Lower leg skin (tissue), 3 donors: ENCODE results near the gene BRD1.

Experiments used
- POLR2A ChIP-seq, 2 donors: fragments of 450-650 bp; IDR thresholded peaks; one replicate each; pipeline ENCODE4 v1.6.1; 2016 to 2017; ENCODE audit warnings: antibody characterized with exemption in 2 of 2, mild to moderate bottlenecking in 1 of 2, moderate library complexity in 1 of 2
- TF ChIP-seq, protein P1 (sequence below), 3 donors: fragments of 450-650 bp; IDR thresholded peaks; one replicate each; pipeline ENCODE4 v1.5.1; 2016; ENCODE audit warnings: antibody characterized with exemption in 3 of 3, mild to moderate bottlenecking in 3 of 3, moderate library complexity in 2 of 3

DNA sequence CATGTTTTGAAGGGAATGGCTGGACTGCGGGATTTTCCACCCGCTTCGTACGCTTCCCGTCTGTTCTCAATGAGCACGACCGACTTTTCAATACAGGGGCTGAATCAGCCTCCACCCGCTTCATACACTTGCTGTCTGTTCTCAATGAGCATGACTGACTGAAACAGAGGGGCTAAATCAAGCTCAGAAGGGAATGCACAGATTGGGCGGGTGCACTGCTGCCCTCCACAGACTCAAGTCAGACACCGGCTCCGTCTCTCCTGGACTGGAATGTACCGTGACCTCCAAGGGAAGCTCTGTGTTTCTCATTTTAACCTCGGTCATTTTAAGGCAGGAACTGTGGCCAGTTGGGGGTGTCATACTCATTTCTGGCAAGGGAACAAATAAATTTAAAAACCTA is 48.5 kb downstream of the BRD1 start:
- TF ChIP-seq, protein P1, sequence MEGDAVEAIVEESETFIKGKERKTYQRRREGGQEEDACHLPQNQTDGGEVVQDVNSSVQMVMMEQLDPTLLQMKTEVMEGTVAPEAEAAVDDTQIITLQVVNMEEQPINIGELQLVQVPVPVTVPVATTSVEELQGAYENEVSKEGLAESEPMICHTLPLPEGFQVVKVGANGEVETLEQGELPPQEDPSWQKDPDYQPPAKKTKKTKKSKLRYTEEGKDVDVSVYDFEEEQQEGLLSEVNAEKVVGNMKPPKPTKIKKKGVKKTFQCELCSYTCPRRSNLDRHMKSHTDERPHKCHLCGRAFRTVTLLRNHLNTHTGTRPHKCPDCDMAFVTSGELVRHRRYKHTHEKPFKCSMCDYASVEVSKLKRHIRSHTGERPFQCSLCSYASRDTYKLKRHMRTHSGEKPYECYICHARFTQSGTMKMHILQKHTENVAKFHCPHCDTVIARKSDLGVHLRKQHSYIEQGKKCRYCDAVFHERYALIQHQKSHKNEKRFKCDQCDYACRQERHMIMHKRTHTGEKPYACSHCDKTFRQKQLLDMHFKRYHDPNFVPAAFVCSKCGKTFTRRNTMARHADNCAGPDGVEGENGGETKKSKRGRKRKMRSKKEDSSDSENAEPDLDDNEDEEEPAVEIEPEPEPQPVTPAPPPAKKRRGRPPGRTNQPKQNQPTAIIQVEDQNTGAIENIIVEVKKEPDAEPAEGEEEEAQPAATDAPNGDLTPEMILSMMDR (IDR thresholded peaks at IDR 0.05): no peak
- no peak for TF ChIP-seq POLR2A (IDR thresholded peaks at IDR 0.05)
